K562 (cell line): ENCODE measurements around the gene CLDN14.

Experiments
- POLR2A ChIP-seq: fragments of 450-650 bp; conservative IDR thresholded peaks from 2 replicates; pipeline ENCODE4 v1.6.1; 2016
- TF ChIP-seq, protein P1 (sequence below), 3 experiments: IDR thresholded peaks in 2 of 3; conservative IDR thresholded peaks in 1 of 3; 2 replicates each; pipeline ENCODE4 v1.5.1; 2011 to 2012; ENCODE audit warnings: low read length in 3 of 3, mild to moderate bottlenecking in 3 of 3, control low read depth in 2 of 3, improper control_type of control experiment in 1 of 3, inconsistent platforms in 1 of 3, low read depth in 1 of 3, mixed read lengths in 1 of 3, moderate library complexity in 1 of 3; ENCODE audit not compliant: insufficient read depth in 2 of 3
- TF ChIP-seq, protein P2 (sequence below), 2 experiments: IDR thresholded peaks; 2 replicates each; pipeline ENCODE4 v1.6.1; 2012; ENCODE audit warnings: improper control_type of control experiment in 2 of 2, low read depth in 2 of 2, low read length in 2 of 2, borderline replicate concordance in 1 of 2

DNA sequence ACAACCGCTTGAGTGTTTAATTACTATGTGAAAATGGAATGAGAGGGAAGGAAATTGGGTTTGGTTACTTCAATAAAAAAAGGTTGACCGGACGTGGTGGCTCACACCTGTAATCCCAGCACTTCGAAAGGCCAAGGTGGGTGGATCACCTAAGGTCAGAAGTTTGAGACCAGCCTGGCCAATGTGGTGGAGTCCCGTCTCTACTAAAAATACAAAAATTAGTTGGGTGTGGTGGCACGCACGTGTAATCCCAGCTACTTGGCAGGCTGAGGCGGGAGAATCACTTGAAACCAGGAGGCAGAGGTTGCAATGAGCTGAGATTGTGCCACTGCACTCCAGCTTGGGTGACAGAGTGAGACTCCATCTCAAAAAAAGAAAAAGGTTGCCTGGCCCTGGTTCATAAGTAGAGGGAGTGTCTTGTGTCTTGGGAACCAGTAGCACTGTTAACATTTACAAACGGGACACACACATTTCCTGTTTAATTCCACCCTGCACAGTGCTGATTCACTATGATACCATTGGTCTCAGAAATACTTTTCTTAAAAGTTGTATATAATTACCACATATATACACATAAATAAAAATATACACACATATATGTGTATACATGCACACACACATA, 27.6 kb upstream of the CLDN14 start:
- TF ChIP-seq POLR2A = no peak
- TF ChIP-seq, protein P1, sequence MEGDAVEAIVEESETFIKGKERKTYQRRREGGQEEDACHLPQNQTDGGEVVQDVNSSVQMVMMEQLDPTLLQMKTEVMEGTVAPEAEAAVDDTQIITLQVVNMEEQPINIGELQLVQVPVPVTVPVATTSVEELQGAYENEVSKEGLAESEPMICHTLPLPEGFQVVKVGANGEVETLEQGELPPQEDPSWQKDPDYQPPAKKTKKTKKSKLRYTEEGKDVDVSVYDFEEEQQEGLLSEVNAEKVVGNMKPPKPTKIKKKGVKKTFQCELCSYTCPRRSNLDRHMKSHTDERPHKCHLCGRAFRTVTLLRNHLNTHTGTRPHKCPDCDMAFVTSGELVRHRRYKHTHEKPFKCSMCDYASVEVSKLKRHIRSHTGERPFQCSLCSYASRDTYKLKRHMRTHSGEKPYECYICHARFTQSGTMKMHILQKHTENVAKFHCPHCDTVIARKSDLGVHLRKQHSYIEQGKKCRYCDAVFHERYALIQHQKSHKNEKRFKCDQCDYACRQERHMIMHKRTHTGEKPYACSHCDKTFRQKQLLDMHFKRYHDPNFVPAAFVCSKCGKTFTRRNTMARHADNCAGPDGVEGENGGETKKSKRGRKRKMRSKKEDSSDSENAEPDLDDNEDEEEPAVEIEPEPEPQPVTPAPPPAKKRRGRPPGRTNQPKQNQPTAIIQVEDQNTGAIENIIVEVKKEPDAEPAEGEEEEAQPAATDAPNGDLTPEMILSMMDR (IDR thresholded peaks at IDR 0.05 in 2 of 3, conservative IDR thresholded peaks at IDR 0.05 in 1 of 3; ENCODE audit: insufficient read depth in 2 of 3, low read depth in 1 of 3, low read length in 3 of 3) = no peak
- TF ChIP-seq, protein P2, sequence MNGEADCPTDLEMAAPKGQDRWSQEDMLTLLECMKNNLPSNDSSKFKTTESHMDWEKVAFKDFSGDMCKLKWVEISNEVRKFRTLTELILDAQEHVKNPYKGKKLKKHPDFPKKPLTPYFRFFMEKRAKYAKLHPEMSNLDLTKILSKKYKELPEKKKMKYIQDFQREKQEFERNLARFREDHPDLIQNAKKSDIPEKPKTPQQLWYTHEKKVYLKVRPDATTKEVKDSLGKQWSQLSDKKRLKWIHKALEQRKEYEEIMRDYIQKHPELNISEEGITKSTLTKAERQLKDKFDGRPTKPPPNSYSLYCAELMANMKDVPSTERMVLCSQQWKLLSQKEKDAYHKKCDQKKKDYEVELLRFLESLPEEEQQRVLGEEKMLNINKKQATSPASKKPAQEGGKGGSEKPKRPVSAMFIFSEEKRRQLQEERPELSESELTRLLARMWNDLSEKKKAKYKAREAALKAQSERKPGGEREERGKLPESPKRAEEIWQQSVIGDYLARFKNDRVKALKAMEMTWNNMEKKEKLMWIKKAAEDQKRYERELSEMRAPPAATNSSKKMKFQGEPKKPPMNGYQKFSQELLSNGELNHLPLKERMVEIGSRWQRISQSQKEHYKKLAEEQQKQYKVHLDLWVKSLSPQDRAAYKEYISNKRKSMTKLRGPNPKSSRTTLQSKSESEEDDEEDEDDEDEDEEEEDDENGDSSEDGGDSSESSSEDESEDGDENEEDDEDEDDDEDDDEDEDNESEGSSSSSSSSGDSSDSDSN (IDR thresholded peaks at IDR 0.05; ENCODE audit: borderline replicate concordance in 1 of 2, low read depth in 2 of 2, low read length in 2 of 2) = no peak
